ENCODE measurements around the gene KMT2C. TPM values are rescaled to one million over a fixed set of nuclear protein-coding genes. Genes with fewer than 3 reads are reported as not detected.
"Not testable (repeated sequence)": the region's sequence is repeated elsewhere in the genome, so short reads cannot be mapped to it uniquely, and the experiment has no call there.

KMT2C gene
- total and polyA plus RNA-seq, 10 donors: 5.3 to 147 (median 107) TPM

DNA sequence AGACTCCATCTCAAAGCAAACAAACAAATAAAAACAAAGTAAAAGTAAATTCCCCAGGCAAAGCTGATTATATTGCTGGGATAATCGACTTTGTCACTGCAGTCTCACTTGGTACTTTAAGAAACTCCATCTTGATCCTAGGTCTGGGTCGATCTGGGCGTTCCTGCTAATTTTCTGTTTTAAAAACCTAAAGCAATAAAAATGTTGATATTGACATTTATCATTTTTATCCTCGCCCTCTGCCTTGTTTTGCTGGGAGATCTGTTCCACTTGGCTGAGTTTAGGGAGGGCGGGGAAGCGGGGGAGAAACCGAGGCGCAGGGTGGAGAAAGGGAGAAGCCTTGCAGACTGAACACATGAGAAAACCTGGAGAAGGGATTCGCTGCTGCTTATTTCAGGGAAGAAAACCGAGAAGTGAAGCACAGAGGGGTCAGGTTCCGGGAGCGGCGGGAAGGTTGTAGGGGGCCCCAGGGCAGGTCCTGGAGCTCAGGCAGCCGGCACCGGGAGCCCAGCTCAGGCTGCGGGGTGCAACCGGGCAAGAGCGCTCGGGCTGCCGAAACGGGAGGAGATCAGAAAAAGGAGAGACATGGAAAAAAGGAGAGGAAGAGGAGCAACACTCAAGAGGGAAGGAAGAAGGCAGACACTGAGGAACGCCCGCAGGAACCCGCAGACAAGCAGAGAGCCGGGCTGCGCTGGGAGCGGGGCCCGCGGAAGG lies 27.3 kb upstream of the KMT2C start:
- Histone ChIP-seq H3K36me3 (no peaks in the 10 kb centered on the region), H3K4me3 (peak overlapping the region; percentile 51 to 87 (median 70)), H3K4me1 (peaks cover 4 to 44% (median 30%) of the 10 kb centered on the region in 6 donors), H3K27me3 (replicated peaks in 1 of 7) (no peaks in the 10 kb centered on the region), H3K27ac (peak overlapping the region; percentile 84 to 100 (median 96)), H3K9me3 (no peaks in the 10 kb centered on the region)
- WGBS, 5 donors: 3 to 5% (median 5%) methylated on average over 23 to 29 of the region's 29 CpGs
- DNase-seq: no peak
- TF ChIP-seq POLR2AphosphoS5 (IDR thresholded peaks at IDR 0.05) (peak; percentile 74 to 86 (median 85)), POLR2A (IDR thresholded peaks at IDR 0.05) (peak in 2 of 3 donors; percentile 30 to 53)
- TF ChIP-seq, protein P1, sequence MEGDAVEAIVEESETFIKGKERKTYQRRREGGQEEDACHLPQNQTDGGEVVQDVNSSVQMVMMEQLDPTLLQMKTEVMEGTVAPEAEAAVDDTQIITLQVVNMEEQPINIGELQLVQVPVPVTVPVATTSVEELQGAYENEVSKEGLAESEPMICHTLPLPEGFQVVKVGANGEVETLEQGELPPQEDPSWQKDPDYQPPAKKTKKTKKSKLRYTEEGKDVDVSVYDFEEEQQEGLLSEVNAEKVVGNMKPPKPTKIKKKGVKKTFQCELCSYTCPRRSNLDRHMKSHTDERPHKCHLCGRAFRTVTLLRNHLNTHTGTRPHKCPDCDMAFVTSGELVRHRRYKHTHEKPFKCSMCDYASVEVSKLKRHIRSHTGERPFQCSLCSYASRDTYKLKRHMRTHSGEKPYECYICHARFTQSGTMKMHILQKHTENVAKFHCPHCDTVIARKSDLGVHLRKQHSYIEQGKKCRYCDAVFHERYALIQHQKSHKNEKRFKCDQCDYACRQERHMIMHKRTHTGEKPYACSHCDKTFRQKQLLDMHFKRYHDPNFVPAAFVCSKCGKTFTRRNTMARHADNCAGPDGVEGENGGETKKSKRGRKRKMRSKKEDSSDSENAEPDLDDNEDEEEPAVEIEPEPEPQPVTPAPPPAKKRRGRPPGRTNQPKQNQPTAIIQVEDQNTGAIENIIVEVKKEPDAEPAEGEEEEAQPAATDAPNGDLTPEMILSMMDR (IDR thresholded peaks at IDR 0.05 in 8 of 11, conservative IDR thresholded peaks at IDR 0.05 in 3 of 11): no peak
- intact Hi-C loops (cut with DNase I; ENCODE audit: low total_unique reads): loop anchor here (10.0 kb wide), 1 partner anchor 212 kb away; the partner anchor contains the start of gene XRCC2

DNA sequence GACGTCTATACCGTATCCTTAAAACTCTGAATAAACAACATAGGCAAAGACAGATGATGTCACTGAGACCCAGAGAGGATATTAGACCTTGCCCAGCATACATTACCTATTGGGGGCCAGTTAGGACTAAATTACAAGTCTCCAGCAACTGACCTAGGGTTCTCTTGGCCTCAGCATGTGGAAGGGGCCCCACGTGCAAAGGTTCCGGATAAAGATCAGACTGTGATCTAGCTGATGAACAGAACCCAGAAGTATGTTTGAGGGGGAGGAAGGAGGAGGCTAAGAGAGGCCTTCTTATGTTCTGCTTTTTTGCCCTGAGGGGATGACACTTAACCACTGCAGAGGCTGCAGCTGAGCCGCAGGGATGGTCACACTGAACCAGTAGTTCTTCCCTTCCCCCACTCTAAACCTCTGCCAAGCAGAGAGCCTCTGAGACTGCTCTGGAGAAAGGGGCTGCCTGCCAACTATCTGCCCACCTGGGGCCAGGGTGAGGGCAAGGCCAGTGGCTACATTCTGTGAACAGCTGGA lies 24.0 kb upstream of the KMT2C start:
- intact Hi-C loops (cut with DNase I; ENCODE audit: low total_unique reads): loop anchor here (10.0 kb wide), 1 partner anchor 215 kb away; the partner anchor contains the start of gene XRCC2
- no peak overlapping the region for H3K4me3 ChIP-seq
- DNase-seq: no peak
- H3K27ac ChIP-seq: peak overlapping the region in 7 of 8 donors; percentile 23 to 71 (median 54)
- H3K36me3 ChIP-seq: no peaks in the 10 kb centered on the region
- TF ChIP-seq POLR2A (IDR thresholded peaks at IDR 0.05) (peak in 1 of 3 donors; percentile 21), POLR2AphosphoS5 (IDR thresholded peaks at IDR 0.05) (peak in 2 of 3 donors; percentile 28 to 40)
- TF ChIP-seq, protein P1 (IDR thresholded peaks at IDR 0.05 in 8 of 11, conservative IDR thresholded peaks at IDR 0.05 in 3 of 11): no peak
- WGBS, 5 donors: 30 to 45% (median 34%) methylated on average over 5 of the region's 5 CpGs
- peaks cover 4 to 34% (median 22%) of the 10 kb centered on the region in 6 donors for H3K4me1 ChIP-seq
- no peaks in the 10 kb centered on the region for H3K27me3 ChIP-seq (replicated peaks in 1 of 7)
- no peaks in the 10 kb centered on the region for H3K9me3 ChIP-seq

DNA sequence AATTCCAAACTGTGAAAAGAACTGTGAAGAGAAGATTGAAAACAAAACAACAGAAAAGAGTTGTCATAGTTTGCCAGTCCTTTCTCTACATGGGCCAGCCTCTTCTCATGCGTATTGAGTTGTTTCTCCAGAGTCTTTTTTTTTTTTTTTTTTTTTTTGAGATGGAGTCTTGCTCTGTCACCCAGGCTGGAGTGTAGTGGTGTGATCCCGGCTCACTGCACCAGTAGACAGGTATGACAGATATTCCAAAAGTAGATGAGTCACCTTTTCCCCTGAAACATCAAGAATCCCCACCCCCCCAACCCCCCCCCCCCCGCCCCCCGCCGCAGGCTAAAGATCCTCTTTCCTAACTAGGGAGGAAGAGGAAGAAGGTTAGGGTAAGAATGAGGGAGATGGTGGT lies 15.6 kb upstream of the KMT2C start:
- Histone ChIP-seq H3K4me3 (no peak overlapping the region), H3K9me3 (no peaks in the 10 kb centered on the region), H3K27ac (no peak overlapping the region), H3K4me1 (no peaks in the 10 kb centered on the region), H3K36me3 (no peaks in the 10 kb centered on the region), H3K27me3 (replicated peaks in 1 of 7) (no peaks in the 10 kb centered on the region)
- TF ChIP-seq POLR2AphosphoS5 (IDR thresholded peaks at IDR 0.05) (no peak), POLR2A (IDR thresholded peaks at IDR 0.05) (no peak)
- TF ChIP-seq, protein P1 (IDR thresholded peaks at IDR 0.05 in 8 of 11, conservative IDR thresholded peaks at IDR 0.05 in 3 of 11): no peak
- intact Hi-C loops (cut with DNase I; ENCODE audit: low total_unique reads): no loop called here
- no peak for DNase-seq
- 37 to 57% (median 47%) methylated on average over 5 of the region's 5 CpGs for WGBS, 5 donors

DNA sequence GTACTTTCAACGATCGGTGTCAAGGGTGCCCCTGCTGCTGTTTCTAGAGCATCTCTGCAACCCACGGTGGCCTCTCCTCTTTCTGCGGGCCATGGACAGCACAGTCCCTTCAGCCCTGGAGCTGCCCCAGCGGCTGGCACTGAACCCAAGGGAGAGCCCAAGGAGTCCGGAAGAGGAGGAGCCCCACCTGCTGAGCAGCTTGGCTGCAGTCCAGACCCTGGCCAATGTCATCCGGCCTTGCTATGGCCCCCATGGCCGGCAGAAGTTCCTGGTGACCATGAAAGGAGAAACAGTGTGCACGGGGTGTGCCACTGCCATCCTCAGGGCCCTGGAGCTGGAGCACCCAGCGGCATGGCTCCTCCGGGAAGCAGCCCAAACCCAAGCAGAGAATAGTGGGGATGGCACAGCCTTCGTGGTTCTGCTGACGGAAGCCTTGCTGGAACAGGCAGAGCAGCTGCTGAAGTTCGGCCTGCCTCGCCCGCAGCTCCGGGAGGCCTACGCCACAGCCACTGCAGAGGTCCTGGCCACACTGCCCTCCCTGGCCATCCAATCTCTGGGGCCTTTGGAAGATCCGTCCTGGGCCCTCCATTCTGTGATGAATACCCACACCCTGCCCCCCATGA lies 9.7 kb upstream of the KMT2C start:
- H3K27me3 ChIP-seq (replicated peaks in 1 of 7); H3K4me1 ChIP-seq; H3K9me3 ChIP-seq; H3K4me3 ChIP-seq; intact Hi-C loops (cut with DNase I; ENCODE audit: low total_unique reads); H3K36me3 ChIP-seq; DNase-seq: not testable (repeated sequence)
- 63 to 86% (median 77%) methylated on average over 10 to 19 of the region's 19 CpGs for WGBS, 5 donors
- TF ChIP-seq POLR2AphosphoS5 (IDR thresholded peaks at IDR 0.05): peak; percentile 50 to 73 (median 65)
- peak overlapping the region in 4 of 8 donors; percentile 39 to 63 (median 47) for H3K27ac ChIP-seq
